Astrocyte (in vitro differentiated cells and primary cell): ENCODE measurements around the gene RAB38.

Experiments
- CTCF ChIP-seq: IDR thresholded peaks from 2 replicates; pipeline ENCODE4 v1.5.1; 2011; ENCODE audit warnings: low read depth, mild to moderate bottlenecking, inconsistent platforms, low read length, moderate library complexity; ENCODE audit not compliant: insufficient read depth
- EZH2 ChIP-seq: IDR thresholded peaks from 2 replicates; pipeline ENCODE4 v1.6.1; 2012; ENCODE audit warnings: mild to moderate bottlenecking, low read length, inconsistent platforms; ENCODE audit not compliant: insufficient read depth

- no peak for TF ChIP-seq CTCF
- TF ChIP-seq EZH2, result no peak
Observed at GRCh38 chr11:88106666-88107065, 68.6 kb downstream of the RAB38 start.
